ENCODE data around the gene PRKN. TPM values are rescaled to one million over a fixed set of nuclear protein-coding genes. Genes with fewer than 3 reads are reported as not detected.

Gene PRKN
- total RNA-seq, 4 donors from 2014 or later: 6.3 to 11.9 (median 9.5) TPM

DNA sequence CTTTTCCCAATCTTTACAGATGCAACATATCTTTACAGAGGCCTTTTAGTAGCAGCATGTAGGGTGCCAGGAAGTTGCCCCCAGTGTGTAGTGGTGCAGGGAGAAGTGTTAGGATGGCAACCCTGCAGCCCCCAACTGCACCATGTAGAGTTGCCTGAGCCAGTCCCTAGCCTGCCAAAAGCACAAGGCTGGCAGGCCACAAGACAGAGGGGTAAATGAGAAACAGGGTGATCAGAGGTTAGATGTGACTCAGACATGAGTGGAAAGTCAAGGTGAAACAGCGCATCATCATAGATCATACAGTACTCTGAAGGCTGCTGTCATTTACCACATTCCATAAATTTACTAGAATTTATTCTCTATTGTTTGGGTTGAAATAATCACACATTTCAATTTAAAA, 467.5 kb downstream of the PRKN start:
- H3K4me3 ChIP-seq (ENCODE audit: low read depth, poor library complexity, severe bottlenecking): no peak overlapping the region
- DNase-seq (ENCODE audit: low spot score in 2 of 2): no peak
- intact Hi-C loops (cut with DNase I; ENCODE audit: low total_unique reads): no loop called here
- TF ChIP-seq, protein P1, sequence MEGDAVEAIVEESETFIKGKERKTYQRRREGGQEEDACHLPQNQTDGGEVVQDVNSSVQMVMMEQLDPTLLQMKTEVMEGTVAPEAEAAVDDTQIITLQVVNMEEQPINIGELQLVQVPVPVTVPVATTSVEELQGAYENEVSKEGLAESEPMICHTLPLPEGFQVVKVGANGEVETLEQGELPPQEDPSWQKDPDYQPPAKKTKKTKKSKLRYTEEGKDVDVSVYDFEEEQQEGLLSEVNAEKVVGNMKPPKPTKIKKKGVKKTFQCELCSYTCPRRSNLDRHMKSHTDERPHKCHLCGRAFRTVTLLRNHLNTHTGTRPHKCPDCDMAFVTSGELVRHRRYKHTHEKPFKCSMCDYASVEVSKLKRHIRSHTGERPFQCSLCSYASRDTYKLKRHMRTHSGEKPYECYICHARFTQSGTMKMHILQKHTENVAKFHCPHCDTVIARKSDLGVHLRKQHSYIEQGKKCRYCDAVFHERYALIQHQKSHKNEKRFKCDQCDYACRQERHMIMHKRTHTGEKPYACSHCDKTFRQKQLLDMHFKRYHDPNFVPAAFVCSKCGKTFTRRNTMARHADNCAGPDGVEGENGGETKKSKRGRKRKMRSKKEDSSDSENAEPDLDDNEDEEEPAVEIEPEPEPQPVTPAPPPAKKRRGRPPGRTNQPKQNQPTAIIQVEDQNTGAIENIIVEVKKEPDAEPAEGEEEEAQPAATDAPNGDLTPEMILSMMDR (IDR thresholded peaks at IDR 0.05): no peak
- TF ChIP-seq POLR2A (IDR thresholded peaks at IDR 0.05): no peak
- 97 to 100% methylated on average over 1 of the region's 1 CpG for WGBS, 2 donors

DNA sequence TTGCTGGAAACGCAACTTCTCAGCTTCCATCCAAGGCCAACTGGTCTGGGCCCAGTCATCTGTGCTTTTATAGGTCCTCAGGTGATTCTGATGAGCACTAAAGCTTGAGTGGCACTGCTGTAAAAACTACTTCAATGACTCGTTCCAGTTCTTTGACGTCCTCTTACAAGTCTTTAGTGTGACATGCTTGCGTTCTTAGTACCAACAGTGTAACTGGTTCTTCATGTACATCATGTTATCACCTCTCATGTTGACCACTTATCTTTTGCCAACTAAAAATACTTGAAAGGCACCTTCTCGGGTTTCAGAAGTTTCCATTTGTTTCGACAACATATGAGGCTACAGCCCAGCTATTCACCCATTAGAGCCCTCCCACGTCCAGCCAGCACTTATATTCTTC, 468.9 kb downstream of the PRKN start:
- WGBS, 2 donors: 90 to 94% methylated on average over 7 of the region's 7 CpGs
- intact Hi-C loops (cut with DNase I; ENCODE audit: low total_unique reads): no loop called here
- no peak for TF ChIP-seq POLR2A (IDR thresholded peaks at IDR 0.05)
- no peak overlapping the region for H3K4me3 ChIP-seq (ENCODE audit: low read depth, poor library complexity, severe bottlenecking)
- no peak for DNase-seq (ENCODE audit: low spot score in 2 of 2)

- WGBS, 2 donors: 70 to 78% methylated on average over 3 of the region's 3 CpGs
- intact Hi-C loops (cut with DNase I; ENCODE audit: low total_unique reads): no loop called here
- no peak for DNase-seq (ENCODE audit: low spot score in 2 of 2)
- no peak overlapping the region for H3K4me3 ChIP-seq (ENCODE audit: low read depth, poor library complexity, severe bottlenecking)
- TF ChIP-seq POLR2A (IDR thresholded peaks at IDR 0.05): no peak
- TF ChIP-seq, protein P1 (IDR thresholded peaks at IDR 0.05): no peak
These were observed 471.2 kb downstream of the PRKN start for GRCh38 chr6:162256361-162256760.

DNA sequence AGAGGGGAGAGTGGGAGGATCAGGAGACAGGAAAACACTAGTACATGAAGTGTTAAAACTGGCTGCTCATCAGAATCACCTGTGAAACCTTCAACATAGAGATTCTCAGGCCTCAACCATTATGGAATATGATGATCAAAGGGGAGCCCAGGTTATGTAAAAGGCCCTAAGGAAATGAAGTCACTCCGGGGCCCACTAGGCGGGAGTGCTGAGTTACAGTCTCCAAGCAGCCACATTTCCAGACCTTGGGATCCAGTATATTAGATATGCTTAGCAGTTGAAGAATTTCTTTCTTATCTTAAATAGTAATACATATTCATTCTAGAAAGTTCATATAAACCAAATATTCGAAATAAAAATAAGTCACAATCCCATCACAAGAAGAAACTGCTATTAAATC, 476.3 kb downstream of the PRKN start:
- WGBS, 2 donors: 82 to 88% methylated on average over 3 of the region's 3 CpGs
- intact Hi-C loops (cut with DNase I; ENCODE audit: low total_unique reads): no loop called here
- no peak for TF ChIP-seq POLR2A (IDR thresholded peaks at IDR 0.05)
- TF ChIP-seq, protein P1 (IDR thresholded peaks at IDR 0.05): no peak
- H3K4me3 ChIP-seq (ENCODE audit: low read depth, poor library complexity, severe bottlenecking): no peak overlapping the region
- DNase-seq (ENCODE audit: low spot score in 2 of 2): no peak

DNA sequence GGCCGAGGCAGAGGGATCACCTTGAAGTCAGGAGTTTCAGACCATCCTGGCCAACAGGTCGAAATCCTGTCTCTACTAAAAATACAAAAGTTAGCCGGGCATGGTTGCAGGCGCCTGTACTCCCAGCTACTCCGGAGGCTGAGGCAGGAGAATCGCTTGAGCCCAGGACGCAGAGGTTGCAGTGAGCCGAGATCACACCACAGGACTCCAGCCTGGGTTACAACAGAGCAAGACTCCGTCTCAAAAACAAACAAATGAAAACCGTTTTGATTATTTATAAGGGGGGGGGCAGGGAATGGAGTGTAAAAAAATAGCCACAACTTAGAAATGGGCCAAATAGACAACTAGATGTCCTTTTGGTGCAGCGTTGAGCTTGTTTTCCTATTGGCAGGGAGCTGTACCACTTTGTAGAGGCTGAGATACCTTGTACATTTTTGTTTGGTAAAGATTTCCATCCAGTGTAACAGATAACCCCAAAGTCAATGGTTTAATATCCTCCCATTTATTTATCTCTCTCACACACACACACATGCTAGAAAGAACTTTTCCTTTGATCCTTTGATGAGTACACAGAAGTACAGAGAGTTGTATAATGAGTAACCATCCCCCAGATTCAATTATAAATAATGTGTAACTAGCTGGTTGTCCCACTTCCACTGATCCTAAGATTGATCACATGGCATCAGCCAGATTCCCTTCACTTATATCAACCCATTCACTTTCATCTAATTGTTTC, 477.5 kb downstream of the PRKN start:
- intact Hi-C loops (cut with DNase I; ENCODE audit: low total_unique reads): no loop called here
- 83 to 92% methylated on average over 11 of the region's 11 CpGs for WGBS, 2 donors
- no peak for DNase-seq (ENCODE audit: low spot score in 2 of 2)
- H3K4me3 ChIP-seq (ENCODE audit: low read depth, poor library complexity, severe bottlenecking): no peak overlapping the region
- TF ChIP-seq, protein P1 (IDR thresholded peaks at IDR 0.05): no peak
- TF ChIP-seq POLR2A (IDR thresholded peaks at IDR 0.05): no peak

- WGBS, 2 donors: 87% methylated on average over 8 of the region's 8 CpGs
- H3K4me3 ChIP-seq (ENCODE audit: low read depth, poor library complexity, severe bottlenecking): no peak overlapping the region
- no peak for TF ChIP-seq POLR2A (IDR thresholded peaks at IDR 0.05)
- TF ChIP-seq, protein P1 (IDR thresholded peaks at IDR 0.05): no peak
- DNase-seq (ENCODE audit: low spot score in 2 of 2): no peak
- intact Hi-C loops (cut with DNase I; ENCODE audit: low total_unique reads): no loop called here
These were observed 481.6 kb downstream of the PRKN start for GRCh38 chr6:162245830-162246420.
